ENCODE results near the gene KCTD7. TPM values are rescaled to one million over a fixed set of nuclear protein-coding genes. Genes with fewer than 3 reads are reported as not detected.
"Not testable (repeated sequence)": the region's sequence is repeated elsewhere in the genome, so short reads cannot be mapped to it uniquely, and the experiment has no call there.

KCTD7 gene
- total RNA-seq, 1 donor from 2014 or later: 11.0 TPM

- intact Hi-C loops (cut with micrococcal nuclease): loop anchor here (2.0 to 5.0 kb wide), 5 partner anchors 74 to 312 kb away; partner anchors contain the start of genes SBDS and TMEM248
- H3K27me3 Mint-ChIP-seq (ENCODE audit: insufficient read depth); H3K27ac Mint-ChIP-seq; H3K9me3 Mint-ChIP-seq; DNase-seq (ENCODE audit: low spot score): not testable (repeated sequence)
- Mint-ChIP-seq H3K4me3 (peak overlapping the region; percentile 93), H3K4me1 (ENCODE audit: low read depth) (peaks cover 21% of the 10 kb centered on the region), H3K36me3 (ENCODE audit: low read depth) (peaks cover 11% of the 10 kb centered on the region)
Measured at GRCh38 chr7:66683094-66683769, 54.6 kb downstream of the KCTD7 start.

GRCh38 chr7:66683770-66684123 lies 55.1 kb downstream of the KCTD7 start:
- Mint-ChIP-seq H3K36me3 (ENCODE audit: low read depth) (peaks cover 12% of the 10 kb centered on the region), H3K27ac (no peak overlapping the region), H3K4me3 (peak overlapping the region; percentile 50), H3K9me3 (peaks cover 8% of the 10 kb centered on the region), H3K4me1 (ENCODE audit: low read depth) (peaks cover 19% of the 10 kb centered on the region), H3K27me3 (ENCODE audit: insufficient read depth) (no peaks in the 10 kb centered on the region)
- DNase-seq (ENCODE audit: low spot score): no peak
- intact Hi-C loops (cut with micrococcal nuclease): loop anchor here (2.0 to 5.0 kb wide), 5 partner anchors 74 to 311 kb away; partner anchors contain the start of genes SBDS and TMEM248

- DNase-seq (ENCODE audit: low spot score); H3K27me3 Mint-ChIP-seq (ENCODE audit: insufficient read depth); H3K36me3 Mint-ChIP-seq (ENCODE audit: low read depth): not testable (repeated sequence)
Measured at GRCh38 chr7:66685663-66686062, 57.0 kb downstream of the KCTD7 start.

GRCh38 chr7:66687186-66687585 lies 58.5 kb downstream of the KCTD7 start:
- H3K27me3 Mint-ChIP-seq (ENCODE audit: insufficient read depth): no peaks in the 10 kb centered on the region
- H3K4me3 Mint-ChIP-seq: no peak overlapping the region
- H3K36me3 Mint-ChIP-seq (ENCODE audit: low read depth): peaks cover 9% of the 10 kb centered on the region
- no peak for DNase-seq (ENCODE audit: low spot score)
- H3K27ac Mint-ChIP-seq: no peak overlapping the region
- peaks cover 8% of the 10 kb centered on the region for H3K9me3 Mint-ChIP-seq
- peaks cover 8% of the 10 kb centered on the region for H3K4me1 Mint-ChIP-seq (ENCODE audit: low read depth)
- intact Hi-C loops (cut with micrococcal nuclease): no loop called here

More at GRCh38 chr7:66685663-66686062, 57.0 kb downstream of the KCTD7 start:
- H3K9me3 Mint-ChIP-seq; H3K4me3 Mint-ChIP-seq; H3K4me1 Mint-ChIP-seq (ENCODE audit: low read depth); H3K27ac Mint-ChIP-seq; intact Hi-C loops (cut with micrococcal nuclease): not testable (repeated sequence)

- H3K36me3 Mint-ChIP-seq (ENCODE audit: low read depth); intact Hi-C loops (cut with micrococcal nuclease); H3K4me1 Mint-ChIP-seq (ENCODE audit: low read depth); H3K27me3 Mint-ChIP-seq (ENCODE audit: insufficient read depth); H3K9me3 Mint-ChIP-seq; H3K4me3 Mint-ChIP-seq; H3K27ac Mint-ChIP-seq; DNase-seq (ENCODE audit: low spot score): not testable (repeated sequence)
Measured at GRCh38 chr7:66687672-66688071, 59.0 kb downstream of the KCTD7 start.

GRCh38 chr7:66689081-66689480 lies 60.4 kb downstream of the KCTD7 start:
- Mint-ChIP-seq H3K9me3 (peaks cover 8% of the 10 kb centered on the region), H3K4me3 (no peak overlapping the region), H3K27me3 (ENCODE audit: insufficient read depth) (no peaks in the 10 kb centered on the region), H3K4me1 (ENCODE audit: low read depth) (no peaks in the 10 kb centered on the region), H3K27ac (no peak overlapping the region), H3K36me3 (ENCODE audit: low read depth) (peaks cover 5% of the 10 kb centered on the region)
- DNase-seq (ENCODE audit: low spot score): no peak
- intact Hi-C loops (cut with micrococcal nuclease): no loop called here

- no peak overlapping the region for H3K4me3 Mint-ChIP-seq
- no peaks in the 10 kb centered on the region for H3K4me1 Mint-ChIP-seq (ENCODE audit: low read depth)
- intact Hi-C loops (cut with micrococcal nuclease): no loop called here
- no peak for DNase-seq (ENCODE audit: low spot score)
- H3K9me3 Mint-ChIP-seq: peaks cover 3% of the 10 kb centered on the region
- no peaks in the 10 kb centered on the region for H3K27me3 Mint-ChIP-seq (ENCODE audit: insufficient read depth)
- H3K36me3 Mint-ChIP-seq (ENCODE audit: low read depth): peaks cover under 1% of the 10 kb centered on the region
- no peak overlapping the region for H3K27ac Mint-ChIP-seq
Measured at GRCh38 chr7:66693331-66693730, 64.7 kb downstream of the KCTD7 start.

Other genes starting within 250 kb of the KCTD7 start
- 26.7 and 27.8 TPM in 2 replicates for gene RABGEF1, start 111.9 kb downstream of the KCTD7 start, total RNA-seq

Measured in activated T-helper 1 cell treated with anti-CD3 and anti-CD28 coated beads, Interleukin-12 subunit alpha, Interleukin-12 subunit beta, Interleukin-2, Interleukin-4 antibody, amounts not matched to agents 30 ng/mL and 10 ng/mL and 1 ng/mL, durations not matched to agents 14 hours and 24 hours and 36 hours (primary cell).